Right lobe of liver (tissue), 4 donors: ENCODE results near the gene NCS1.

Experiments
- CTCF ChIP-seq, 4 donors: fragments of 200-600 bp in 3 of 4; fragments of 450-650 bp in 1 of 4; IDR thresholded peaks; one replicate each; pipeline versions ENCODE4 v1.5.1 to v1.8.0; 2016 to 2022; ENCODE audit warnings: antibody characterized with exemption in 4 of 4, mild to moderate bottlenecking in 2 of 4
- POLR2A ChIP-seq: fragments of 450-650 bp; IDR thresholded peaks from one replicate; pipeline ENCODE4 v1.6.1; 2017; ENCODE audit warnings: antibody characterized with exemption, mild to moderate bottlenecking
- donor health status: DM: no; HTN: no; CAD: no.
- donor health status: DM: no; HTN: no; CAD: no.
- donor health status: DM: no; HTN: yes; CAD: no.

- TF ChIP-seq CTCF (IDR thresholded peaks at IDR 0.05) (no peak), POLR2A (no peak)
These were observed 24.4 kb downstream of the NCS1 start for GRCh38 chr9:130196643-130197042.
